Measurements from ENCODE around the gene SLC25A21.

GRCh38 chr14:37081856-37082255 is 90.5 kb downstream of the SLC25A21 start:
- no peak for TF ChIP-seq CTCF (IDR thresholded peaks at IDR 0.05)
- TF ChIP-seq EZH2 (IDR thresholded peaks at IDR 0.05) = no peak
- TF ChIP-seq EZH2phosphoT487 (IDR thresholded peaks at IDR 0.05) = no peak
